ENCODE results near the gene ANAPC5. TPM values are rescaled to one million over a fixed set of nuclear protein-coding genes. Genes with fewer than 3 reads are reported as not detected.
A peak's percentile ranks its signal among the peaks of the same experiment; 100 is the strongest.

Gene ANAPC5
- total RNA-seq, 1 experiment from 2014 or later, result 199 TPM

DNA sequence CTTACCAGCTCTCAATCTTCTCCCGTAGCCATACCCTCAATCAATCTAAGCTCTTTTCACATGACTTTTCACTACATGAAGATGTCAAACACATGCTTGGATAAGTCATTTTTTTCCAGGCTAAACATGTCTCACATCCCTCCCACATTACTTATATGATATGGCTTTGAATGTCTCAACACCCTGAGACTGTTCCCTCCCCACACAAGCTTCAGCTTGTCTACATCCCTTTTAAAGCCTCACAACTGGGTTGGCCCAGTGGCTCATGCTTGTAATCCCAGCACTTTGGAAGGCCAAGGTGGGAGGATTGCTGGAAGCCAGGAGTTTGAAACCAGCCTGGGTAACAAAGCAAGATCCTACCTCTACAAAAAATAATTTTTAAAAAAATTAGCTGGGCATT lies 18.5 kb downstream of the ANAPC5 start:
- no peaks in the 10 kb centered on the region for H3K27me3 ChIP-seq (ENCODE audit: low read length)
- DNase-seq, result no peak
- TF ChIP-seq EZH2 (IDR thresholded peaks at IDR 0.05; ENCODE audit: low read length, unreplicated experiment) (no peak), EZH2phosphoT487 (IDR thresholded peaks at IDR 0.05; ENCODE audit: borderline replicate concordance, low read length) (no peak)
- TF ChIP-seq, protein P1, sequence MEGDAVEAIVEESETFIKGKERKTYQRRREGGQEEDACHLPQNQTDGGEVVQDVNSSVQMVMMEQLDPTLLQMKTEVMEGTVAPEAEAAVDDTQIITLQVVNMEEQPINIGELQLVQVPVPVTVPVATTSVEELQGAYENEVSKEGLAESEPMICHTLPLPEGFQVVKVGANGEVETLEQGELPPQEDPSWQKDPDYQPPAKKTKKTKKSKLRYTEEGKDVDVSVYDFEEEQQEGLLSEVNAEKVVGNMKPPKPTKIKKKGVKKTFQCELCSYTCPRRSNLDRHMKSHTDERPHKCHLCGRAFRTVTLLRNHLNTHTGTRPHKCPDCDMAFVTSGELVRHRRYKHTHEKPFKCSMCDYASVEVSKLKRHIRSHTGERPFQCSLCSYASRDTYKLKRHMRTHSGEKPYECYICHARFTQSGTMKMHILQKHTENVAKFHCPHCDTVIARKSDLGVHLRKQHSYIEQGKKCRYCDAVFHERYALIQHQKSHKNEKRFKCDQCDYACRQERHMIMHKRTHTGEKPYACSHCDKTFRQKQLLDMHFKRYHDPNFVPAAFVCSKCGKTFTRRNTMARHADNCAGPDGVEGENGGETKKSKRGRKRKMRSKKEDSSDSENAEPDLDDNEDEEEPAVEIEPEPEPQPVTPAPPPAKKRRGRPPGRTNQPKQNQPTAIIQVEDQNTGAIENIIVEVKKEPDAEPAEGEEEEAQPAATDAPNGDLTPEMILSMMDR (conservative IDR thresholded peaks at IDR 0.05; ENCODE audit: low read depth, low read length), result no peak
- no peak overlapping the region for H3K27ac ChIP-seq (ENCODE audit: low read length)
- intact Hi-C loops (cut with micrococcal nuclease), result loop anchor here (1.0 kb wide), 1 partner anchor 110 kb away; no protein-coding TSS in a partner anchor
- H3K4me3 ChIP-seq (ENCODE audit: low read length), result no peak overlapping the region
- no peaks in the 10 kb centered on the region for H3F3A ChIP-seq (ENCODE audit: low read length, unreplicated experiment)
- no peak for ATAC-seq
- no peaks in the 10 kb centered on the region for H3K4me1 ChIP-seq (ENCODE audit: insufficient read depth, low read length)
- H3K9me3 ChIP-seq (ENCODE audit: low read length), result no peaks in the 10 kb centered on the region
- POLR2A ChIA-PET (ENCODE audit: unreplicated experiment), result no interaction called here
- no peak overlapping the region for H2AFZ ChIP-seq (ENCODE audit: low read length)
- no peaks in the 10 kb centered on the region for H3K79me2 ChIP-seq (ENCODE audit: low read length)
- no peak overlapping the region for H3K4me2 ChIP-seq (ENCODE audit: low read length)
- peaks cover 68% of the 10 kb centered on the region for H3K36me3 ChIP-seq (ENCODE audit: low read depth, low read length)
- CTCF ChIA-PET, result interaction anchor here (0.6 kb wide), 1 partner anchor 95 kb away, joined by 3 read pairs; no protein-coding TSS in a partner anchor
- no peak overlapping the region for H3K9ac ChIP-seq (ENCODE audit: low read length)
- H3K9me2 ChIP-seq (replicated peaks; ENCODE audit: low read length), result no peaks in the 10 kb centered on the region
- no TSS peak for BruUV-seq (replicated peaks)
- H4K20me1 ChIP-seq (ENCODE audit: low read length), result no peaks in the 10 kb centered on the region

DNA sequence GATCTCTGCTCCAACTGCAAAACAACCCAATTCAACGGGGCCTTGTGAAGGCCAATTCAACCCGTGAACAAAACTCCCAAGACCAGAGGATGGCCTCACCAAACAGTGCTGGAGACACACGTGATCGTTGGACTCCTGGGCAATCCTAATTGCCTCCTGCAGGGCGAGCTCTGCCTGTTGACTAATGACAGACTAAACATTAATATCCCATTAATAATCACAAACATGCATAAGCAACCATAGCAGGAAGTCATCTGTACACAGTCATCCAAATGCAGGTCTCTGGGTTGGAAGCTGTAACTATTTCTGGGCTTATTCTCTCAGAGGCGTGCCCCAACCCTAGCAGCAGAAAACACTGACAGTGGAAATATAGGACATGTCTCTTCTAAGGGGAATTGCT lies 21.0 kb downstream of the ANAPC5 start:
- ATAC-seq (peak; percentile 53), DNase-seq (no peak)
- Histone ChIP-seq H3K9me2 (replicated peaks; ENCODE audit: low read length) (no peaks in the 10 kb centered on the region), H3K9me3 (ENCODE audit: low read length) (no peaks in the 10 kb centered on the region), H3K4me1 (ENCODE audit: insufficient read depth, low read length) (no peaks in the 10 kb centered on the region), H2AFZ (ENCODE audit: low read length) (no peak overlapping the region), H3K9ac (ENCODE audit: low read length) (no peak overlapping the region), H3K4me2 (ENCODE audit: low read length) (no peak overlapping the region), H3K27me3 (ENCODE audit: low read length) (no peaks in the 10 kb centered on the region), H3K36me3 (ENCODE audit: low read depth, low read length) (peaks cover 81% of the 10 kb centered on the region), H3K79me2 (ENCODE audit: low read length) (no peaks in the 10 kb centered on the region), H3F3A (ENCODE audit: low read length, unreplicated experiment) (no peaks in the 10 kb centered on the region), H4K20me1 (ENCODE audit: low read length) (no peaks in the 10 kb centered on the region), H3K4me3 (ENCODE audit: low read length) (no peak overlapping the region), H3K27ac (ENCODE audit: low read length) (no peak overlapping the region)
- TF ChIP-seq, protein P1 (conservative IDR thresholded peaks at IDR 0.05; ENCODE audit: low read depth, low read length), result no peak
- no peak for TF ChIP-seq EZH2phosphoT487 (IDR thresholded peaks at IDR 0.05; ENCODE audit: borderline replicate concordance, low read length)
- TF ChIP-seq EZH2 (IDR thresholded peaks at IDR 0.05; ENCODE audit: low read length, unreplicated experiment), result no peak
- no TSS peak for BruUV-seq (replicated peaks)
- ChIA-PET CTCF (no interaction called here), POLR2A (ENCODE audit: unreplicated experiment) (interaction anchor here (0.5 kb wide), 1 partner anchor 1069 kb away, joined by 8 read pairs; no protein-coding TSS in a partner anchor)
- intact Hi-C loops (cut with micrococcal nuclease), result no loop called here

- no peak for DNase-seq
- Histone ChIP-seq H3K79me2 (ENCODE audit: low read length) (no peaks in the 10 kb centered on the region), H3K9ac (ENCODE audit: low read length) (no peak overlapping the region), H3K9me2 (replicated peaks; ENCODE audit: low read length) (no peaks in the 10 kb centered on the region), H3K27me3 (ENCODE audit: low read length) (no peaks in the 10 kb centered on the region), H3F3A (ENCODE audit: low read length, unreplicated experiment) (no peaks in the 10 kb centered on the region), H2AFZ (ENCODE audit: low read length) (no peak overlapping the region), H3K36me3 (ENCODE audit: low read depth, low read length) (peaks cover 86% of the 10 kb centered on the region), H3K4me3 (ENCODE audit: low read length) (no peak overlapping the region), H3K4me1 (ENCODE audit: insufficient read depth, low read length) (no peaks in the 10 kb centered on the region), H3K27ac (ENCODE audit: low read length) (no peak overlapping the region), H3K9me3 (ENCODE audit: low read length) (no peaks in the 10 kb centered on the region), H3K4me2 (ENCODE audit: low read length) (no peak overlapping the region), H4K20me1 (ENCODE audit: low read length) (no peaks in the 10 kb centered on the region)
- ChIA-PET POLR2A (ENCODE audit: unreplicated experiment) (no interaction called here), CTCF (no interaction called here)
- TF ChIP-seq, protein P1 (conservative IDR thresholded peaks at IDR 0.05; ENCODE audit: low read depth, low read length), result no peak
- TF ChIP-seq EZH2phosphoT487 (IDR thresholded peaks at IDR 0.05; ENCODE audit: borderline replicate concordance, low read length) (no peak), EZH2 (IDR thresholded peaks at IDR 0.05; ENCODE audit: low read length, unreplicated experiment) (no peak)
- no peak for ATAC-seq
- intact Hi-C loops (cut with micrococcal nuclease), result no loop called here
- no TSS peak for BruUV-seq (replicated peaks)
Observed at GRCh38 chr12:121330692-121331091, 21.5 kb downstream of the ANAPC5 start.
